Activated gamma-delta T cell treated with Interleukin-2 at 50 U/mL for 16 hours (primary cell): ENCODE results near the gene NALF2.

Source experiments
- DNase-seq: peaks from one replicate; pipeline ENCODE4 v3.0.0-alpha.2; 2020

Gene NALF2

GRCh38 chrX:69530306-69530705, 26.2 kb downstream of the NALF2 start:
- DNase-seq: no peak

GRCh38 chrX:69531031-69531755, 27.1 kb downstream of the NALF2 start:
- no peak for DNase-seq

GRCh38 chrX:69535661-69536060, 31.5 kb downstream of the NALF2 start:
- DNase-seq: no peak

- DNase-seq: peak; percentile 53
Observed at GRCh38 chrX:69538321-69538876, 34.3 kb downstream of the NALF2 start.

- no peak for DNase-seq
Observed at GRCh38 chrX:69539437-69539836, 35.3 kb downstream of the NALF2 start.

GRCh38 chrX:69541956-69542355, 37.8 kb downstream of the NALF2 start:
- no peak for DNase-seq

GRCh38 chrX:69543572-69543971, 39.4 kb downstream of the NALF2 start:
- no peak for DNase-seq

GRCh38 chrX:69546417-69546816, 42.3 kb downstream of the NALF2 start:
- no peak for DNase-seq

- no peak for DNase-seq
Observed at GRCh38 chrX:69546978-69547377, 42.9 kb downstream of the NALF2 start.

GRCh38 chrX:69551421-69552009, 47.4 kb downstream of the NALF2 start:
- DNase-seq: no peak

- DNase-seq: no peak
Observed at GRCh38 chrX:69552512-69552911, 48.4 kb downstream of the NALF2 start.
